Measurements from ENCODE around the gene USP12. TPM values are rescaled to one million over a fixed set of nuclear protein-coding genes. Genes with fewer than 3 reads are reported as not detected.

Gene USP12
- polyA plus RNA-seq, 3 donors = 6.0 to 17.1 (median 15.3) TPM

- 48 to 70% (median 66%) methylated on average over 8 of the region's 8 CpGs for WGBS, 3 donors
Measured at GRCh38 chr13:27028683-27029480, 142.7 kb downstream of the USP12 start.

GRCh38 chr13:27027086-27027667, 144.4 kb downstream of the USP12 start:
- WGBS, 3 donors = 82 to 91% (median 83%) methylated on average over 3 of the region's 3 CpGs
- no peak overlapping the region for H3K27ac ChIP-seq (ENCODE audit: low read depth, low read length)

More at GRCh38 chr13:27028683-27029480, 142.7 kb downstream of the USP12 start:
- H3K27ac ChIP-seq (ENCODE audit: low read depth, low read length) = no peak overlapping the region

GRCh38 chr13:27026396-27026795, 145.2 kb downstream of the USP12 start:
- H3K27ac ChIP-seq (ENCODE audit: low read depth, low read length) = no peak overlapping the region
- WGBS, 3 donors = 77 to 79% (median 79%) methylated on average over 6 of the region's 6 CpGs

GRCh38 chr13:27024776-27025492, 146.7 kb downstream of the USP12 start:
- 69 to 80% (median 70%) methylated on average over 13 of the region's 13 CpGs for WGBS, 3 donors
- H3K27ac ChIP-seq (ENCODE audit: low read depth, low read length) = no peak overlapping the region

GRCh38 chr13:27024074-27024461, 147.5 kb downstream of the USP12 start:
- H3K27ac ChIP-seq (ENCODE audit: low read depth, low read length) = no peak overlapping the region
- WGBS, 3 donors = 75 to 89% (median 86%) methylated on average over 2 of the region's 2 CpGs

- WGBS, 3 donors = 89 to 91% (median 89%) methylated on average over 8 of the region's 8 CpGs
- no peak overlapping the region for H3K27ac ChIP-seq (ENCODE audit: low read depth, low read length)
Measured at GRCh38 chr13:27023385-27024073, 148.1 kb downstream of the USP12 start.

- WGBS, 3 donors = 60 to 68% (median 61%) methylated on average over 9 of the region's 9 CpGs
- no peak overlapping the region for H3K27ac ChIP-seq (ENCODE audit: low read depth, low read length)
Measured at GRCh38 chr13:27022571-27023311, 148.9 kb downstream of the USP12 start.

GRCh38 chr13:27020415-27020814, 151.2 kb downstream of the USP12 start:
- 89 to 94% (median 93%) methylated on average over 8 of the region's 8 CpGs for WGBS, 3 donors
- no peak overlapping the region for H3K27ac ChIP-seq (ENCODE audit: low read depth, low read length)

GRCh38 chr13:27018882-27019281, 152.7 kb downstream of the USP12 start:
- WGBS, 3 donors = 66 to 78% (median 74%) methylated on average over 5 of the region's 5 CpGs

GRCh38 chr13:27018344-27018861, 153.2 kb downstream of the USP12 start:
- H3K27ac ChIP-seq (ENCODE audit: low read depth, low read length) = no peak overlapping the region
- WGBS, 3 donors = 42 to 73% (median 72%) methylated on average over 8 of the region's 8 CpGs

More at GRCh38 chr13:27018882-27019281, 152.7 kb downstream of the USP12 start:
- H3K27ac ChIP-seq (ENCODE audit: low read depth, low read length) = no peak overlapping the region

- 79 to 82% (median 80%) methylated on average over 4 of the region's 4 CpGs for WGBS, 3 donors
- H3K27ac ChIP-seq (ENCODE audit: low read depth, low read length) = no peak overlapping the region
Measured at GRCh38 chr13:27016875-27017274, 154.7 kb downstream of the USP12 start.

Other genes with a start within 250 kb of the USP12 start
- 1,000 to 10,000 TPM in 2 of 3 donors, 100 to 1,000 TPM in 1; 855 to 2,338 (median 1,134) TPM for gene RPL21, start 79.7 kb upstream of the USP12 start, polyA plus RNA-seq
- gene RASL11A, start 99.0 kb upstream of the USP12 start, polyA plus RNA-seq = 10 to 100 TPM in 2 of 3 donors, 1 to 10 TPM in 1; 4.8 to 40.2 (median 24.8) TPM